ENCODE data around the gene GPR183. TPM values are rescaled to one million over a fixed set of nuclear protein-coding genes. Genes with fewer than 3 reads are reported as not detected.

GPR183 gene
- total RNA-seq, 1 experiment from 2014 or later = 0.15 TPM

- H3K4me3 ChIP-seq (ENCODE audit: low read depth in 2 of 2, low read length in 2 of 2) = no peak overlapping the region
- H3K9me3 ChIP-seq (ENCODE audit: control insufficient read depth, insufficient read depth, low read depth, low read length) = no peaks in the 10 kb centered on the region
- POLR2A ChIA-PET = no interaction called here
- no peak for TF ChIP-seq SIN3A (IDR thresholded peaks at IDR 0.05; ENCODE audit: borderline replicate concordance, insufficient read depth, low read depth, low read length)
- TF ChIP-seq REST (IDR thresholded peaks at IDR 0.05; ENCODE audit: insufficient read depth in 1 of 2, low read depth in 2 of 2, low read length in 1 of 2) = no peak
- TF ChIP-seq TCF7L2 (IDR thresholded peaks at IDR 0.05; ENCODE audit: low read depth, low read length) = no peak
- TF ChIP-seq CTCF (IDR thresholded peaks at IDR 0.05) = no peak
- TF ChIP-seq POLR2AphosphoS5 (IDR thresholded peaks at IDR 0.05; ENCODE audit: low read depth, low read length) = no peak
- no peaks in the 10 kb centered on the region for H3K4me1 ChIP-seq (ENCODE audit: control insufficient read depth, insufficient read depth, low read length)
- ATAC-seq (no peak), DNase-seq (ENCODE audit: low read depth, low spot score) (no peak)
- in situ Hi-C loops (cut with HindIII; ENCODE audit: low pct_unique_long_range_greater_than_20kb, low sequenced_read_pairs) = no loop called here
- CTCF ChIA-PET = no interaction called here
- intact Hi-C loops (cut with micrococcal nuclease; ENCODE audit: unreplicated experiment) = no loop called here
- no TSS peak for BruUV-seq (replicated peaks)
- no peaks in the 10 kb centered on the region for H3K36me3 ChIP-seq (ENCODE audit: control insufficient read depth, insufficient read depth, low read length)
- H3K27ac ChIP-seq (ENCODE audit: low read length) = no peak overlapping the region
- no peaks in the 10 kb centered on the region for H3K27me3 ChIP-seq (ENCODE audit: control insufficient read depth, insufficient read depth, low read length)
Observed at GRCh38 chr13:99316224-99316623, 9.0 kb upstream of the GPR183 start.

- Histone ChIP-seq H3K9me3 (ENCODE audit: control insufficient read depth, insufficient read depth, low read depth, low read length) (no peaks in the 10 kb centered on the region), H3K36me3 (ENCODE audit: control insufficient read depth, insufficient read depth, low read length) (no peaks in the 10 kb centered on the region), H3K27ac (ENCODE audit: low read length) (no peak overlapping the region), H3K27me3 (ENCODE audit: control insufficient read depth, insufficient read depth, low read length) (no peaks in the 10 kb centered on the region), H3K4me3 (ENCODE audit: low read depth in 2 of 2, low read length in 2 of 2) (no peak overlapping the region), H3K4me1 (ENCODE audit: control insufficient read depth, insufficient read depth, low read length) (no peaks in the 10 kb centered on the region)
- no peak for ATAC-seq
- DNase-seq (ENCODE audit: low read depth, low spot score) = no peak
- BruUV-seq (replicated peaks) = no TSS peak
- ChIA-PET CTCF (no interaction called here), POLR2A (no interaction called here)
- in situ Hi-C loops (cut with HindIII; ENCODE audit: low pct_unique_long_range_greater_than_20kb, low sequenced_read_pairs) (no loop called here), intact Hi-C loops (cut with micrococcal nuclease; ENCODE audit: unreplicated experiment) (no loop called here)
- TF ChIP-seq CTCF (IDR thresholded peaks at IDR 0.05) (no peak), TCF7L2 (IDR thresholded peaks at IDR 0.05; ENCODE audit: low read depth, low read length) (no peak), SIN3A (IDR thresholded peaks at IDR 0.05; ENCODE audit: borderline replicate concordance, insufficient read depth, low read depth, low read length) (no peak), REST (IDR thresholded peaks at IDR 0.05; ENCODE audit: insufficient read depth in 1 of 2, low read depth in 2 of 2, low read length in 1 of 2) (no peak), POLR2AphosphoS5 (IDR thresholded peaks at IDR 0.05; ENCODE audit: low read depth, low read length) (no peak)
Observed at GRCh38 chr13:99315186-99315585, 8.0 kb upstream of the GPR183 start.

All from Panc1 (cell line).